ENCODE results near the gene PFN3. TPM values are rescaled to one million over a fixed set of nuclear protein-coding genes. Genes with fewer than 3 reads are reported as not detected.
A peak's percentile ranks its signal among the peaks of the same experiment; 100 is the strongest.

Gene PFN3
- total and polyA plus RNA-seq, 2 of the 13 experiments (the other 11 are each of a cell fraction or from before 2014, with no cell fraction given), result not detected

DNA sequence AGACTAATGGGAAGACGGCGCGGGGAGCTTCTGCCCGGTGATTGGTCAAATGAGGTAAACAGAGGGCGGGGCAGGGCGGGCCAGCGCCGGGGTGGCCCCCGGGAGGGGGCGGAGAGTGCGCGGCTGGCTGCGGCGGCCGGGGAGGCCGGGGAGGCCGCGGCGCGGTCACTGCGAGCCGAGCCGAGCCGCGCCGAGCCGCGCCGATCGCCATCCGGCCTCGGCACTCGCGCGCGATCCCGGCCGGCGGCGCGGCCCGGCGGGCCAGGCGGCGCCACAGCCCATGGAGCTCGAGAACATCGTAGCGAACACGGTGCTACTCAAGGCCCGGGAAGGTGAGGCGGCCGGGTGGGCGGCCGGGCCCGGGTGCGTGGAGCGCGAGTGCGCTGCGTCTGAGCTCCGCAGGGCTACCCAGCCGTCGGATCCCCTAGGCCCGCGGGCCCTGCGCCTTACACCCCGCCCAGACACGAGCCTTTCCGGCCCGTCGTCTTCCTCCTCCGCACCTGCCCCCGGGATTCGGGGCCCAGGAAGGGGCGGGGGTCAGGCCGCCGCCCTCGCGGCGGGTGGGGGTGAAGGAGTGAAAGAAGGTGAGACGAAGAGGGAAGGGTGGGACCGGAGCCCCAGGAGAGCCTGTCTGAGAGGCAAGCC, 26.2 kb upstream of the PFN3 start, which contains the start of gene GRK6 (continued):
- TF ChIP-seq, protein P1, sequence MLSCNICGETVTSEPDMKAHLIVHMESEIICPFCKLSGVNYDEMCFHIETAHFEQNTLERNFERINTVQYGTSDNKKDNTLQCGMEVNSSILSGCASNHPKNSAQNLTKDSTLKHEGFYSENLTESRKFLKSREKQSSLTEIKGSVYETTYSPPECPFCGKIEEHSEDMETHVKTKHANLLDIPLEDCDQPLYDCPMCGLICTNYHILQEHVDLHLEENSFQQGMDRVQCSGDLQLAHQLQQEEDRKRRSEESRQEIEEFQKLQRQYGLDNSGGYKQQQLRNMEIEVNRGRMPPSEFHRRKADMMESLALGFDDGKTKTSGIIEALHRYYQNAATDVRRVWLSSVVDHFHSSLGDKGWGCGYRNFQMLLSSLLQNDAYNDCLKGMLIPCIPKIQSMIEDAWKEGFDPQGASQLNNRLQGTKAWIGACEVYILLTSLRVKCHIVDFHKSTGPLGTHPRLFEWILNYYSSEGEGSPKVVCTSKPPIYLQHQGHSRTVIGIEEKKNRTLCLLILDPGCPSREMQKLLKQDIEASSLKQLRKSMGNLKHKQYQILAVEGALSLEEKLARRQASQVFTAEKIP (CRISPR knock-in tag; IDR thresholded peaks at IDR 0.05; ENCODE audit: borderline replicate concordance), result no peak
- TF ChIP-seq NKX3-1 (CRISPR knock-in tag; IDR thresholded peaks at IDR 0.05) (0 out of 2 replicates have a peak, but pooled peaks have one; percentile 30), NFYB (CRISPR knock-in tag; IDR thresholded peaks at IDR 0.05) (no peak; the same call in 1 of the 2 replicates), AGO1 (IDR thresholded peaks at IDR 0.05; ENCODE audit: low read depth, low read length, poor library complexity, severe bottlenecking) (peak; percentile 95), SP4 (CRISPR knock-in tag; IDR thresholded peaks at IDR 0.05) (no peak; the same call in 1 of the 2 replicates), ZMYM3 (CRISPR knock-in tag; IDR thresholded peaks at IDR 0.05) (no peak), TSC22D2 (CRISPR knock-in tag; IDR thresholded peaks at IDR 0.05; ENCODE audit: borderline replicate concordance) (no peak), ZFP36 (IDR thresholded peaks at IDR 0.05; ENCODE audit: borderline replicate concordance, low read depth, low read length, partially characterized antibody) (no peak), ZNF460 (CRISPR knock-in tag; IDR thresholded peaks at IDR 0.05; ENCODE audit: borderline replicate concordance) (no peak), SAP130 (CRISPR knock-in tag; IDR thresholded peaks at IDR 0.05; ENCODE audit: low read depth) (peak; percentile 1; the same call in 1 of the 2 replicates), ZNF484 (CRISPR knock-in tag; IDR thresholded peaks at IDR 0.05; ENCODE audit: borderline replicate concordance, low read depth) (no peak), ZNF383 (CRISPR knock-in tag; IDR thresholded peaks at IDR 0.05; ENCODE audit: borderline replicate concordance) (no peak), MEIS1 (CRISPR knock-in tag; IDR thresholded peaks at IDR 0.05; ENCODE audit: borderline replicate concordance) (no peak), GTF2F1 (IDR thresholded peaks at IDR 0.05; ENCODE audit: low read length) (no peak), MIER2 (CRISPR knock-in tag; IDR thresholded peaks at IDR 0.05) (no peak), ZNF143 (CRISPR knock-in tag; IDR thresholded peaks at IDR 0.05) (no peak), ZZZ3 (CRISPR knock-in tag; IDR thresholded peaks at IDR 0.05; ENCODE audit: borderline replicate concordance) (no peak), ISL2 (CRISPR knock-in tag; IDR thresholded peaks at IDR 0.05) (no peak), KDM3A (CRISPR knock-in tag; IDR thresholded peaks at IDR 0.05; ENCODE audit: low read depth) (no peak), ZNF430 (CRISPR knock-in tag; IDR thresholded peaks at IDR 0.05) (no peak), NR2F6 (IDR thresholded peaks at IDR 0.05) (no peak), NR2F6 (CRISPR knock-in tag; IDR thresholded peaks at IDR 0.05) (no peak), SOX13 (IDR thresholded peaks at IDR 0.05) (no peak), SOX13 (CRISPR knock-in tag; conservative IDR thresholded peaks at IDR 0.05 in 1 of 2, IDR thresholded peaks at IDR 0.05 in 1 of 2) (no peak), HOXA5 (CRISPR knock-in tag; IDR thresholded peaks at IDR 0.05) (no peak), ZNF607 (CRISPR knock-in tag; IDR thresholded peaks at IDR 0.05; ENCODE audit: borderline replicate concordance) (no peak)
- TF ChIP-seq, protein P2, sequence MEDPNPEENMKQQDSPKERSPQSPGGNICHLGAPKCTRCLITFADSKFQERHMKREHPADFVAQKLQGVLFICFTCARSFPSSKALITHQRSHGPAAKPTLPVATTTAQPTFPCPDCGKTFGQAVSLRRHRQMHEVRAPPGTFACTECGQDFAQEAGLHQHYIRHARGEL (CRISPR knock-in tag; IDR thresholded peaks at IDR 0.05), result no peak

Data from HepG2 (cell line).